Gastrocnemius medialis (tissue), 4 donors: ENCODE results near the gene SLC27A6.

Experiments used
- CTCF ChIP-seq, 5 experiments: fragments of 450-650 bp in 3 of 5; fragments of 200-600 bp in 2 of 5; sonication (generic) in 2 of 5; IDR thresholded peaks in 4 of 5; conservative IDR thresholded peaks in 1 of 5; 1 replicate in 4 of 5; 2 replicates in 1 of 5; pipeline ENCODE4 v1.5.1; 2016 to 2019; ENCODE audit warnings: antibody characterized with exemption in 5 of 5, mild to moderate bottlenecking in 3 of 5, moderate library complexity in 3 of 5
- POLR2A ChIP-seq, 2 donors: fragments of 450-650 bp; IDR thresholded peaks; one replicate each; pipeline ENCODE4 v1.6.1; 2017; ENCODE audit warnings: antibody characterized with exemption in 2 of 2, mild to moderate bottlenecking in 2 of 2, moderate library complexity in 2 of 2

- TF ChIP-seq CTCF (IDR thresholded peaks at IDR 0.05 in 4 of 5, conservative IDR thresholded peaks at IDR 0.05 in 1 of 5) (no peak), POLR2A (IDR thresholded peaks at IDR 0.05) (no peak)
Measured at GRCh38 chr5:129020683-129021082, 55.4 kb downstream of the SLC27A6 start.
